Measurements from ENCODE around the gene PCDH15. TPM values are rescaled to one million over a fixed set of nuclear protein-coding genes. Genes with fewer than 3 reads are reported as not detected.

Gene PCDH15
- total RNA-seq (2014; rRNA removed; shearing (Covaris generic)): 0.77 and 1.3 TPM in 2 replicates

GRCh38 chr10:54800741-54801421 is at the start of gene PCDH15:
PCDH15 (minus strand) TSS chr10:54801231; CDS start chr10:54664262, 136,969 bp downstream.
- no peak within 1 kb of the TSS for H3K4me3 ChIP-seq
- no peaks in the 10 kb centered on the region for H3K9me3 ChIP-seq (replicated peaks)
- H3K27me3 ChIP-seq: no peaks in the 10 kb centered on the region
- DNase-seq: peak; percentile 34 to 71
- no peaks in the 10 kb centered on the region for H3K36me3 ChIP-seq
- H3K27ac ChIP-seq: peak within 1 kb of the TSS; percentile 37
- peaks cover 37% of the 10 kb centered on the region for H3K4me1 ChIP-seq

DNA sequence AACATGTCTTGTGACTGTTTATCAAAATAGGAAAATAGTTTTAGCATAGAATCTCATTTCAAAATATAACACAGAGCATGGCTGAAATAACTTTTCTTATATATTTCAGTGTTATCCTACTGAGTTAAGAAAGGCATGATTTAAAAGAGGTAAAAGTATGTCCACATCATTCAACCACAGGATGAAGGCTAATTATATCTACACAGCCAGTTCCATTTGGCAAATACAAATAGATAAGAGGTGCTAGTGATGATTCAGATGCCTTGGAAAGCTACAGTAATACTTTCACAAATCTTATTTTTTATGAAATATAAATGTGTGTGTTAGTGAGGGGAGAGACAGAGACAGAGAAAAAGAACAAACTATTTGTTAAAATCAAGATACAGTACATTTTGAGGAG is 42.9 kb upstream of the PCDH15 start:
- H3K4me3 ChIP-seq: no peak overlapping the region
- H3K27ac ChIP-seq: no peak overlapping the region
- H3K4me1 ChIP-seq: no peaks in the 10 kb centered on the region
- no peaks in the 10 kb centered on the region for H3K36me3 ChIP-seq
- H3K27me3 ChIP-seq: no peaks in the 10 kb centered on the region
- no peaks in the 10 kb centered on the region for H3K9me3 ChIP-seq (replicated peaks)
- DNase-seq: no peak

GRCh38 chr10:54843085-54843646 is 42.1 kb upstream of the PCDH15 start:
- Histone ChIP-seq H3K4me1 (no peaks in the 10 kb centered on the region), H3K4me3 (no peak overlapping the region), H3K27me3 (no peaks in the 10 kb centered on the region), H3K36me3 (no peaks in the 10 kb centered on the region), H3K27ac (no peak overlapping the region), H3K9me3 (replicated peaks) (no peaks in the 10 kb centered on the region)
- no peak for DNase-seq

GRCh38 chr10:54837479-54837878 is 36.4 kb upstream of the PCDH15 start:
- no peaks in the 10 kb centered on the region for H3K27me3 ChIP-seq
- no peak for DNase-seq
- H3K4me1 ChIP-seq: no peaks in the 10 kb centered on the region
- no peaks in the 10 kb centered on the region for H3K36me3 ChIP-seq
- no peak overlapping the region for H3K4me3 ChIP-seq
- no peak overlapping the region for H3K27ac ChIP-seq
- no peaks in the 10 kb centered on the region for H3K9me3 ChIP-seq (replicated peaks)

DNA sequence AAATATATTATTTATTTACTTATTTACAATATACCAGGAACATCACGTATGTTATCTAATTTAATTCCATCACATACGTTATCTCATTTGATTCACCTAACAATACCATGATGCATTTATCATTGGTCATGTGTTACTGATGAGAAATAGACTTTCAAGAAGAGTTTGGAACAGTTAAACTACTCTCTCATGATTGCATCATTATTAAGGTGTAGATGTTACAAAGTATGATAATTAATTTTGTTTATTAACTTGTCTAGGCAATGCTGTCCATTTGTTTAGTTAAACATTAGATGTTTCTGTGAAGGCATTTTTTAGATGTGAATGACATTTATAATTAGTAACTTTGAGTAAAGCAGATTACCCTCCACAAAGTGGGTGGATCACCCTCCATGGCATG is 32.0 kb upstream of the PCDH15 start:
- Histone ChIP-seq H3K27me3 (no peaks in the 10 kb centered on the region), H3K9me3 (replicated peaks) (no peaks in the 10 kb centered on the region), H3K4me1 (no peaks in the 10 kb centered on the region), H3K4me3 (no peak overlapping the region), H3K27ac (no peak overlapping the region), H3K36me3 (no peaks in the 10 kb centered on the region)
- no peak for DNase-seq

- H3K36me3 ChIP-seq: no peaks in the 10 kb centered on the region
- H3K9me3 ChIP-seq (replicated peaks): no peaks in the 10 kb centered on the region
- no peak overlapping the region for H3K27ac ChIP-seq
- H3K27me3 ChIP-seq: no peaks in the 10 kb centered on the region
- no peak for DNase-seq
- H3K4me3 ChIP-seq: no peak overlapping the region
- H3K4me1 ChIP-seq: no peaks in the 10 kb centered on the region
Measured at GRCh38 chr10:54826994-54827560, 26.0 kb upstream of the PCDH15 start.

GRCh38 chr10:54815583-54815982 is 14.6 kb upstream of the PCDH15 start:
- Histone ChIP-seq H3K4me1 (no peaks in the 10 kb centered on the region), H3K27ac (no peak overlapping the region), H3K4me3 (no peak overlapping the region), H3K36me3 (no peaks in the 10 kb centered on the region), H3K9me3 (replicated peaks) (no peaks in the 10 kb centered on the region), H3K27me3 (no peaks in the 10 kb centered on the region)
- no peak for DNase-seq

DNA sequence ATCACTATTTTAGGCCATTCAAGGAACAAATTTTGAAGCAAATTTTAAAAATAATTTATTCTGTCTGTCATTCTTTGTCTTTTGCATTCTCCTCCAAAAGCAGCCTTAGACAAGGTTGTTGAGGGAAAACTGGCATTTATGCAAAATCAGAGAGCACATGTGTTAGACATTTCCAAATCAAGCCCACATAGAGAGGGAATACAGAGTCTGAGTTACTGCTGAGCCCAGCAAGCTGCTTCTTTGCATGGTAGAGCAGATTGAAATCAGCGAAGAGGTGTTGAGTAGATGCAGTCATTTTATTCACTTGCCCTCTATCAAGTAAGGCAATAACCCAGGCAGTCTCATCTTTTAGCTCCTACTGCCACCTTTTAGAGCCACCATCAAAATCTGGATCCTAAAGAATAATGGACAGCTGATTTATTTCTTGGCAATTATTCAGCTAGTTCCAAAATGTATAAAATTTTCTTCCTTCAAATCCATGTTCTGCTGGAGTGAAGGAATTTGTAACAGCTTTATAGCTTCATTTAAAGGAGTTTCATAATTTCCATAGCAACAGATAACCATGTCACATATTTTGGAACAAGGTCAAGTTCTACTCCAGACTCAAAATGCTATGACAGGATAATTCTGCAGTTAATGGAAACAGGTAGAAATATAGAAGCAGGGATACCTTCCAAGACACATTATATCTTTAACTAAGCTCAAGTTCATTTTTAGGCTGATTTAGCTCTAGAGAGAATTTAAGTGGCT is 7.3 kb upstream of the PCDH15 start:
- Histone ChIP-seq H3K36me3 (no peaks in the 10 kb centered on the region), H3K9me3 (replicated peaks) (no peaks in the 10 kb centered on the region), H3K4me1 (no peaks in the 10 kb centered on the region), H3K27me3 (no peaks in the 10 kb centered on the region), H3K4me3 (no peak overlapping the region), H3K27ac (no peak overlapping the region)
- DNase-seq: no peak

- Histone ChIP-seq H3K4me1 (peaks cover 37% of the 10 kb centered on the region), H3K27ac (peak overlapping the region; percentile 37), H3K9me3 (replicated peaks) (no peaks in the 10 kb centered on the region), H3K36me3 (no peaks in the 10 kb centered on the region), H3K4me3 (no peak overlapping the region), H3K27me3 (no peaks in the 10 kb centered on the region)
- DNase-seq: peak; percentile 38 to 80
Measured at GRCh38 chr10:54799506-54799905, 1.5 kb downstream of the PCDH15 start.

DNA sequence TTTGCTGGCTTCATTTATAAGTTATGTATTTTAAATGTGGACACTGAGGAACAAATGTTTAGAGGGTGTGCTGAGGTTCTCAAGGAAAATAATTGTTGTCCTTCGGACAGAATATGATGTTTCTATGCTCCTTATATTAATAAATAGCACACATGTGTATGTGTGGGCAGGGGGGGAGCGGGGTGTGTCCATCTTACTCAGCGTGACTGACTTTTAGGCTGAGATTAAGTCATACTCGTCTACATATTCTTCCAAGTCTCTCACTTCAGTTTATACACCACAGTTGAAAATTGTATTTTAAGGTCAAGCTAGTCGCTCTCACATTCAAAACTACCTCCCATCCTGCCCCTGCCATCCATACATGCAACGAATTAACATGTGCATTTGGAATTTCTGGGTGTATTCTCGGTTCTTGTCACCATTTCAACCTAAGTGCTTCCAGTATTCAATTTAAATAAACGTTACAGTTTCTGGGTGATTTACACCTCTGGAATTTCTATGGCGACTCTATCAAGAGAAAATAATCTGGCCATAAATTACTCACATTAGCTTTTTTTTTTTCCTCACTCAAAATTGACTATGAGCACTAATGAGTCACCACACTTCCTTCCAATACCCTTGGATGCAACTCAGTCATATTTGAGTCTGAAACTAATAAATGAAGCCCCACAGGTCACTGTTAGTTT is 3.3 kb downstream of the PCDH15 start:
- Histone ChIP-seq H3K4me3 (no peak overlapping the region), H3K27me3 (no peaks in the 10 kb centered on the region), H3K27ac (no peak overlapping the region), H3K4me1 (peaks cover 37% of the 10 kb centered on the region), H3K36me3 (no peaks in the 10 kb centered on the region), H3K9me3 (replicated peaks) (no peaks in the 10 kb centered on the region)
- DNase-seq: no peak

GRCh38 chr10:54796881-54797280 is 4.2 kb downstream of the PCDH15 start:
- Histone ChIP-seq H3K36me3 (no peaks in the 10 kb centered on the region), H3K27ac (no peak overlapping the region), H3K27me3 (no peaks in the 10 kb centered on the region), H3K9me3 (replicated peaks) (no peaks in the 10 kb centered on the region), H3K4me1 (peaks cover 34% of the 10 kb centered on the region), H3K4me3 (no peak overlapping the region)
- no peak for DNase-seq

DNA sequence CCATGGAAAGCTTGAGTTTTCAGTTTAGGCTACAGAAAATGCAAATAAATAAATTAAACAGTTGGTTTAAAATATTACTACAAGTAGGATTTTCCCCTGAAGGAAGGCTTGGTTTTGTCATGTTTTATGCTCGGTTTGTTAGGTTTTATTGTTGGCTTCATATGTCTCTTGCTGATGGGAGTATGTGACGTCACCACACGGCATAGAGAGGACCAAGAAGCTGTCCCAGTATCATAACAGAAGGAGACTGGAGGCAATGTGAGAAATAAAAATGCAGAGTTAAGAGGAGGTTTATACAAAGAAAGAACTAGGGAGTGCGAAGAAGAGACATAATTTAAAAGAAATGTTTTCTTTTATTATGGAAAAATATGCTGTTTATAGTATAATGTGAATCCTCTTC is 24.4 kb downstream of the PCDH15 start:
- Histone ChIP-seq H3K4me1 (no peaks in the 10 kb centered on the region), H3K27ac (no peak overlapping the region), H3K27me3 (no peaks in the 10 kb centered on the region), H3K36me3 (no peaks in the 10 kb centered on the region), H3K4me3 (no peak overlapping the region), H3K9me3 (replicated peaks) (no peaks in the 10 kb centered on the region)
- DNase-seq: no peak

- Histone ChIP-seq H3K27ac (no peak overlapping the region), H3K4me3 (no peak overlapping the region), H3K27me3 (no peaks in the 10 kb centered on the region), H3K4me1 (no peaks in the 10 kb centered on the region), H3K9me3 (replicated peaks) (no peaks in the 10 kb centered on the region), H3K36me3 (no peaks in the 10 kb centered on the region)
- DNase-seq: no peak
Measured at GRCh38 chr10:54772468-54773122, 28.4 kb downstream of the PCDH15 start.

- no peaks in the 10 kb centered on the region for H3K4me1 ChIP-seq
- H3K36me3 ChIP-seq: no peaks in the 10 kb centered on the region
- no peaks in the 10 kb centered on the region for H3K27me3 ChIP-seq
- DNase-seq: no peak
- H3K4me3 ChIP-seq: no peak overlapping the region
- no peak overlapping the region for H3K27ac ChIP-seq
- H3K9me3 ChIP-seq (replicated peaks): no peaks in the 10 kb centered on the region
Measured at GRCh38 chr10:54769051-54769450, 32.0 kb downstream of the PCDH15 start.

Measured in SJCRH30 (cell line).